Forelimb muscle (tissue), 1 donor: ENCODE data around the gene AIMP1. TPM values are rescaled to one million over a fixed set of nuclear protein-coding genes. Genes with fewer than 3 reads are reported as not detected.
"Not testable (repeated sequence)": the region's sequence is repeated elsewhere in the genome, so short reads cannot be mapped to it uniquely, and the experiment has no call there.

Experiments used
- DNase-seq: peaks from one replicate; pipeline ENCODE4 v3.0.0-alpha.2; 2013; ENCODE audit warnings: low read depth
- polyA plus RNA-seq: library from polyadenylated mRNA; unstranded; fragments of 120-200 nt; gene quantifications from one replicate; pipeline ENCODE4 v1.2.1, GENCODE V29; 2013; ENCODE audit not compliant: insufficient read length

The AIMP1 gene
- polyA plus RNA-seq, 1 donor: 49.1 TPM

- DNase-seq: no peak
These were observed 30.8 kb downstream of the AIMP1 start for GRCh38 chr4:106347167-106347566.

- no peak for DNase-seq
These were observed 34.7 kb downstream of the AIMP1 start for GRCh38 chr4:106351016-106351415.

- no peak for DNase-seq
These were observed 37.4 kb downstream of the AIMP1 start for GRCh38 chr4:106353786-106354185.

GRCh38 chr4:106355193-106355592 is 38.8 kb downstream of the AIMP1 start:
- DNase-seq: no peak

GRCh38 chr4:106358899-106359298 is 42.5 kb downstream of the AIMP1 start:
- DNase-seq: no peak

GRCh38 chr4:106362086-106362825 is 45.9 kb downstream of the AIMP1 start:
- no peak for DNase-seq

GRCh38 chr4:106364282-106364681 is 47.9 kb downstream of the AIMP1 start:
- DNase-seq: no peak

GRCh38 chr4:106365613-106366012 is 49.3 kb downstream of the AIMP1 start:
- DNase-seq: peak; percentile 59

GRCh38 chr4:106366026-106366425 is 49.7 kb downstream of the AIMP1 start:
- no peak for DNase-seq

- DNase-seq: no peak
These were observed 50.7 kb downstream of the AIMP1 start for GRCh38 chr4:106367072-106367471.

GRCh38 chr4:106368678-106369077 is 52.3 kb downstream of the AIMP1 start, which contains the start of gene GIMD1:
GIMD1 (minus strand) TSS chr4:106368778; CDS start chr4:106367435, 1,343 bp downstream.
- DNase-seq: no peak

GRCh38 chr4:106369456-106370060 is 53.2 kb downstream of the AIMP1 start:
- peak; percentile 69 for DNase-seq

- no peak for DNase-seq
These were observed 53.9 kb downstream of the AIMP1 start for GRCh38 chr4:106370214-106370613.

- DNase-seq: no peak
These were observed 54.8 kb downstream of the AIMP1 start for GRCh38 chr4:106371161-106371560.

- DNase-seq: no peak
These were observed 56.7 kb downstream of the AIMP1 start for GRCh38 chr4:106373026-106373425.

GRCh38 chr4:106380179-106380578 is 63.8 kb downstream of the AIMP1 start:
- DNase-seq: no peak

GRCh38 chr4:106384878-106385277 is 68.5 kb downstream of the AIMP1 start:
- DNase-seq: no peak

GRCh38 chr4:106385853-106386393 is 69.6 kb downstream of the AIMP1 start:
- no peak for DNase-seq

- DNase-seq: no peak
These were observed 79.2 kb downstream of the AIMP1 start for GRCh38 chr4:106395582-106395981.

- not testable (repeated sequence) for DNase-seq
These were observed 82.5 kb downstream of the AIMP1 start for GRCh38 chr4:106398898-106399297.
